SKM-1 (cell line): ENCODE measurements around the gene YPEL4.

ENCODE experiments used
- DNase-seq: peaks from one replicate; lab custom pipeline; 2025; ENCODE audit not compliant: unreplicated experiment; lab: John Stamatoyannopoulos, UW

The YPEL4 gene

GRCh38 chr11:57596266-57596885, 53.3 kb downstream of the YPEL4 start:
- no peak for DNase-seq
